HL-60 (cell line): Measurements from ENCODE around the gene NR1H4.

Experiments
- CTCF ChIP-seq: IDR thresholded peaks from one replicate; pipeline ENCODE4 v1.5.1; 2011; ENCODE audit warnings: low read length, control low read depth, inconsistent platforms; ENCODE audit not compliant: insufficient read depth
- GABPA ChIP-seq: IDR thresholded peaks from 2 replicates; pipeline ENCODE4 v1.6.1; 2012; ENCODE audit warnings: low read depth
- POLR2AphosphoS5 ChIP-seq: IDR thresholded peaks from 2 replicates; pipeline ENCODE4 v1.6.1; 2012; ENCODE audit warnings: low read depth
- REST ChIP-seq: IDR thresholded peaks from 2 replicates; pipeline ENCODE4 v1.6.1; 2012; ENCODE audit warnings: low read depth; ENCODE audit not compliant: insufficient replicate concordance
- SPI1 ChIP-seq: IDR thresholded peaks from 2 replicates; pipeline ENCODE4 v1.6.1; 2012; ENCODE audit warnings: low read depth, mild to moderate bottlenecking, borderline replicate concordance

GRCh38 chr12:100481021-100481420 lies 7.4 kb downstream of the NR1H4 start:
- TF ChIP-seq CTCF, result no peak
- no peak for TF ChIP-seq REST
- no peak for TF ChIP-seq POLR2AphosphoS5
- TF ChIP-seq GABPA, result no peak
- no peak for TF ChIP-seq SPI1
